ENCODE measurements around the gene MSRB2.

DNA sequence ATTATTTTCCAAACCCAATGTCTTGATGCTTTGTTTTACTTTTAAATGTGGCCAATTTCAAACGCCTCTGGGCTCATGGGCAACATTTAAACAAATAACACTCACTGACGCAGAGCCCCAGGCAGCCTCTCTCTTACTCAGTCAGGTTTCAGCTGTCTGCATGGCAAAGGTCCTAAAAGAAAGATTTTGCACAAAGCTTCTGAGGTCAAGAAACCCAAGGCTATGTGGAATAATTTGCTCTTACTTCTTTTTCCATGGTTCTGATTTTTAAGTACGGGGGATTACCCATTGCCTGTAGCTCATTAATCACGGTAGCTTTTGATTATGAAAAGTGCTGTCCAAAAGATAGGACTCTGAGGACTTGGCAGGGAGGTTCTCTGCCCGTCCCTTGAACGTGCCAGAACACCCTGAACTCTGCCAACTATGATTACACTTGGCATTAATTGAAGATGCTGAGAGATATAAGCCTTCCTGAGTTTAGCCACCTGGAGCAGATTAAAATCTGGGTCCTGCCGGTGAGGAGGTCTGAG lies 14.1 kb upstream of the MSRB2 start:
- TF ChIP-seq CTCF (IDR thresholded peaks at IDR 0.05) (no peak), POLR2AphosphoS5 (IDR thresholded peaks at IDR 0.05) (no peak), POLR2A (IDR thresholded peaks at IDR 0.05) (no peak)

All from suprapubic skin (tissue), 4 donors.